Activated naive CD4-positive, alpha-beta T cell treated with anti-CD3 and anti-CD28 coated beads for 36 hours (primary cell): ENCODE measurements around the gene SLX9. TPM values are rescaled to one million over a fixed set of nuclear protein-coding genes. Genes with fewer than 3 reads are reported as not detected.

Experiments
- CTCF ChIA-PET: fragments of 350-600 bp; sonication (Branson Sonifier 250); formaldehyde crosslinking; loops from one replicate; lab custom pipeline; 2021; ENCODE audit warnings: antibody characterized with exemption; lab: Charles Lee
- DNase-seq: peaks from one replicate; pipeline ENCODE4 v3.0.0-alpha.2; 2020
- H3K27ac Mint-ChIP-seq: one replicate; pipeline ENCODE4 v1.8.0; 2021; ENCODE audit warnings: mild to moderate bottlenecking, mixed read lengths
- H3K27me3 Mint-ChIP-seq: one replicate; pipeline ENCODE4 v1.8.0; 2021; ENCODE audit warnings: low read depth, mixed read lengths
- H3K36me3 Mint-ChIP-seq: one replicate; pipeline ENCODE4 v1.8.0; 2021; ENCODE audit warnings: low read depth, mixed read lengths
- H3K4me1 Mint-ChIP-seq: one replicate; pipeline ENCODE4 v1.8.0; 2021; ENCODE audit warnings: low read depth, mixed read lengths
- H3K4me3 Mint-ChIP-seq: one replicate; pipeline ENCODE4 v1.8.0; 2021; ENCODE audit warnings: mild to moderate bottlenecking, moderate library complexity, mixed read lengths
- H3K9me3 Mint-ChIP-seq: one replicate; pipeline ENCODE4 v1.8.0; 2021; ENCODE audit warnings: mixed read lengths
- intact Hi-C: fragments of 100-400 bp; cut with micrococcal nuclease; formaldehyde crosslinking; loops from one replicate; pipeline ENCODE4 v1.15.1; 2023
- total RNA-seq, 2 experiments: library from RNA; stranded (reverse); gene quantifications; one replicate each; pipeline ENCODE4 v1.2.3, GENCODE V29; 2021

SLX9 gene
- total RNA-seq: 10 to 100 TPM; 61.8 to 63.4 TPM

GRCh38 chr21:44939532-44940115, at the start of gene SLX9:
SLX9 (plus strand) TSS chr21:44940029; CDS start chr21:44940058, 29 bp downstream.
- Mint-ChIP-seq H3K27ac (peak within 1 kb of the TSS; percentile 86), H3K4me1 (peaks cover 39% of the 10 kb centered on the region), H3K27me3 (no peaks in the 10 kb centered on the region), H3K36me3 (peaks cover 18% of the 10 kb centered on the region), H3K4me3 (peak within 1 kb of the TSS; percentile 80), H3K9me3 (no peaks in the 10 kb centered on the region)
- CTCF ChIA-PET: interaction anchor here (0.6 to 1.7 kb wide), 3 partner anchors 8 to 46 kb away, joined by 4 to 5 read pairs (median 5); no protein-coding TSS in a partner anchor
- DNase-seq: peak; percentile 83
- intact Hi-C loops: loop anchor here (5.0 kb wide), 1 partner anchor 138 kb away; no protein-coding TSS in a partner anchor

GRCh38 chr21:44890338-44890931, 49.4 kb upstream of the SLX9 start:
- peaks cover 8% of the 10 kb centered on the region for H3K36me3 Mint-ChIP-seq
- H3K4me1 Mint-ChIP-seq: peaks cover 7% of the 10 kb centered on the region
- CTCF ChIA-PET: interaction anchor here (0.6 kb wide), 1 partner anchor 31 kb away, joined by 3 read pairs; no protein-coding TSS in a partner anchor
- H3K27ac Mint-ChIP-seq: no peak overlapping the region
- intact Hi-C loops: no loop called here
- no peaks in the 10 kb centered on the region for H3K27me3 Mint-ChIP-seq
- H3K9me3 Mint-ChIP-seq: no peaks in the 10 kb centered on the region
- no peak for DNase-seq
- H3K4me3 Mint-ChIP-seq: no peak overlapping the region

GRCh38 chr21:44890961-44891541, 48.8 kb upstream of the SLX9 start:
- intact Hi-C loops: no loop called here

GRCh38 chr21:44891631-44892031, 48.2 kb upstream of the SLX9 start:
- peaks cover 6% of the 10 kb centered on the region for H3K36me3 Mint-ChIP-seq
- H3K4me3 Mint-ChIP-seq: no peak overlapping the region
- intact Hi-C loops: loop anchor here (1.0 kb wide), 2 partner anchors 21 to 41 kb away; no protein-coding TSS in a partner anchor
- H3K27me3 Mint-ChIP-seq: no peaks in the 10 kb centered on the region
- H3K27ac Mint-ChIP-seq: no peak overlapping the region
- CTCF ChIA-PET: interaction anchor here (1.3 to 4.9 kb wide), 3 partner anchors 11 to 42 kb away, joined by 4 to 43 read pairs (median 20); no protein-coding TSS in a partner anchor
- no peak for DNase-seq
- H3K4me1 Mint-ChIP-seq: peaks cover 7% of the 10 kb centered on the region
- no peaks in the 10 kb centered on the region for H3K9me3 Mint-ChIP-seq

More at GRCh38 chr21:44890961-44891541, 48.8 kb upstream of the SLX9 start:
- no peak for DNase-seq
- H3K27ac Mint-ChIP-seq: no peak overlapping the region
- no peaks in the 10 kb centered on the region for H3K27me3 Mint-ChIP-seq
- CTCF ChIA-PET: interaction anchor here (0.6 to 4.9 kb wide), 2 partner anchors 31 to 43 kb away, joined by 3 to 43 read pairs; no protein-coding TSS in a partner anchor
- H3K36me3 Mint-ChIP-seq: peaks cover 6% of the 10 kb centered on the region
- no peak overlapping the region for H3K4me3 Mint-ChIP-seq
- H3K4me1 Mint-ChIP-seq: peaks cover 7% of the 10 kb centered on the region
- H3K9me3 Mint-ChIP-seq: no peaks in the 10 kb centered on the region

GRCh38 chr21:44892095-44892494, 47.7 kb upstream of the SLX9 start:
- intact Hi-C loops: loop anchor here (1.0 kb wide), 2 partner anchors 20 to 40 kb away; no protein-coding TSS in a partner anchor

GRCh38 chr21:44892536-44893277, 47.1 kb upstream of the SLX9 start:
- H3K4me1 Mint-ChIP-seq: peaks cover 7% of the 10 kb centered on the region
- no peaks in the 10 kb centered on the region for H3K27me3 Mint-ChIP-seq
- no peak overlapping the region for H3K4me3 Mint-ChIP-seq
- H3K36me3 Mint-ChIP-seq: peaks cover 9% of the 10 kb centered on the region
- no peaks in the 10 kb centered on the region for H3K9me3 Mint-ChIP-seq
- CTCF ChIA-PET: interaction anchor here (0.6 to 4.9 kb wide), 11 partner anchors 12 to 1636 kb away, joined by 3 to 43 read pairs (median 4); no protein-coding TSS in a partner anchor
- DNase-seq: peak; percentile 85
- intact Hi-C loops: loop anchor here (1.0 kb wide), 2 partner anchors 20 to 40 kb away; no protein-coding TSS in a partner anchor
- peak overlapping the region; percentile 75 for H3K27ac Mint-ChIP-seq

More at GRCh38 chr21:44892095-44892494, 47.7 kb upstream of the SLX9 start:
- H3K36me3 Mint-ChIP-seq: peaks cover 6% of the 10 kb centered on the region
- CTCF ChIA-PET: interaction anchor here (0.6 to 4.9 kb wide), 7 partner anchors 12 to 1637 kb away, joined by 3 to 43 read pairs (median 5); no protein-coding TSS in a partner anchor
- H3K27me3 Mint-ChIP-seq: no peaks in the 10 kb centered on the region
- H3K4me3 Mint-ChIP-seq: no peak overlapping the region
- no peaks in the 10 kb centered on the region for H3K9me3 Mint-ChIP-seq
- peaks cover 7% of the 10 kb centered on the region for H3K4me1 Mint-ChIP-seq
- H3K27ac Mint-ChIP-seq: peak overlapping the region; percentile 24
- DNase-seq: no peak

- intact Hi-C loops: no loop called here
- DNase-seq: no peak
Observed at GRCh38 chr21:44893278-44893556, 46.6 kb upstream of the SLX9 start.

GRCh38 chr21:44893948-44894656, 45.7 kb upstream of the SLX9 start:
- Mint-ChIP-seq H3K27me3 (no peaks in the 10 kb centered on the region), H3K27ac (peak overlapping the region; percentile 75), H3K4me1 (peaks cover 7% of the 10 kb centered on the region), H3K9me3 (no peaks in the 10 kb centered on the region), H3K36me3 (peaks cover 18% of the 10 kb centered on the region), H3K4me3 (no peak overlapping the region)
- intact Hi-C loops: no loop called here
- CTCF ChIA-PET: interaction anchor here (1.2 to 4.9 kb wide), 11 partner anchors 13 to 93 kb away, joined by 3 to 43 read pairs (median 7); no protein-coding TSS in a partner anchor
- no peak for DNase-seq

More at GRCh38 chr21:44893278-44893556, 46.6 kb upstream of the SLX9 start:
- CTCF ChIA-PET: interaction anchor here (1.0 to 4.9 kb wide), 7 partner anchors 13 to 40 kb away, joined by 3 to 43 read pairs (median 7); no protein-coding TSS in a partner anchor
- Mint-ChIP-seq H3K27me3 (no peaks in the 10 kb centered on the region), H3K4me1 (peaks cover 7% of the 10 kb centered on the region), H3K36me3 (peaks cover 13% of the 10 kb centered on the region), H3K9me3 (no peaks in the 10 kb centered on the region), H3K27ac (peak overlapping the region; percentile 75), H3K4me3 (no peak overlapping the region)

- intact Hi-C loops: no loop called here
- no peak overlapping the region for H3K4me3 Mint-ChIP-seq
- H3K4me1 Mint-ChIP-seq: peaks cover 7% of the 10 kb centered on the region
- CTCF ChIA-PET: interaction anchor here (1.2 to 4.9 kb wide), 10 partner anchors 14 to 94 kb away, joined by 3 to 43 read pairs (median 8); no protein-coding TSS in a partner anchor
- H3K27me3 Mint-ChIP-seq: no peaks in the 10 kb centered on the region
- no peaks in the 10 kb centered on the region for H3K9me3 Mint-ChIP-seq
- H3K36me3 Mint-ChIP-seq: peaks cover 22% of the 10 kb centered on the region
- H3K27ac Mint-ChIP-seq: no peak overlapping the region
- no peak for DNase-seq
Observed at GRCh38 chr21:44894687-44895302, 45.0 kb upstream of the SLX9 start.

GRCh38 chr21:44895859-44896258, 44.0 kb upstream of the SLX9 start:
- DNase-seq: no peak
- no peaks in the 10 kb centered on the region for H3K9me3 Mint-ChIP-seq
- H3K27me3 Mint-ChIP-seq: no peaks in the 10 kb centered on the region
- no peak overlapping the region for H3K4me3 Mint-ChIP-seq
- peak overlapping the region; percentile 56 for H3K27ac Mint-ChIP-seq
- intact Hi-C loops: no loop called here
- CTCF ChIA-PET: interaction anchor here (0.7 to 4.9 kb wide), 4 partner anchors 38 to 241 kb away, joined by 3 to 43 read pairs (median 4); no protein-coding TSS in a partner anchor
- H3K36me3 Mint-ChIP-seq: peaks cover 23% of the 10 kb centered on the region
- H3K4me1 Mint-ChIP-seq: peaks cover 7% of the 10 kb centered on the region
